Measurements from ENCODE around the gene VSIG4.

DNA sequence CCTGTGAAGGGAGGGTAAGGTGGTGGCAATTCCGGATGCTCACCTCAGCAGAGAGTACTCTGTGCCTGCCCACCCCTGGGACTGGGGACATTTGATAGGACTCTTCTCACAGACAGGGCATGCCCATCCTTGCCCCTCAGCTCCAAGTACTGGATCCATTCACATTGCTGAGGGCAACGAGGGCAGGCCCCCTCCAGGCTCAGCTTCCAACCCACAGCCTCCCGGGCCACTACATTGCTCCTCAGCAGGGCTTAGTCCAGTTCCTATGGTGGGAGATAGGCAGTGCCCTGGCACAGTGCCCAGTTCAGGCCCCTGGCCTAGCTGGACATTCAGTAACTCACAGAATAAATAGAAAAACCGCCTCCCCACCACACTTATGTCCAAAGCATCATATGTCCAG lies 15.1 kb upstream of the VSIG4 start:
- TF ChIP-seq, protein P1, sequence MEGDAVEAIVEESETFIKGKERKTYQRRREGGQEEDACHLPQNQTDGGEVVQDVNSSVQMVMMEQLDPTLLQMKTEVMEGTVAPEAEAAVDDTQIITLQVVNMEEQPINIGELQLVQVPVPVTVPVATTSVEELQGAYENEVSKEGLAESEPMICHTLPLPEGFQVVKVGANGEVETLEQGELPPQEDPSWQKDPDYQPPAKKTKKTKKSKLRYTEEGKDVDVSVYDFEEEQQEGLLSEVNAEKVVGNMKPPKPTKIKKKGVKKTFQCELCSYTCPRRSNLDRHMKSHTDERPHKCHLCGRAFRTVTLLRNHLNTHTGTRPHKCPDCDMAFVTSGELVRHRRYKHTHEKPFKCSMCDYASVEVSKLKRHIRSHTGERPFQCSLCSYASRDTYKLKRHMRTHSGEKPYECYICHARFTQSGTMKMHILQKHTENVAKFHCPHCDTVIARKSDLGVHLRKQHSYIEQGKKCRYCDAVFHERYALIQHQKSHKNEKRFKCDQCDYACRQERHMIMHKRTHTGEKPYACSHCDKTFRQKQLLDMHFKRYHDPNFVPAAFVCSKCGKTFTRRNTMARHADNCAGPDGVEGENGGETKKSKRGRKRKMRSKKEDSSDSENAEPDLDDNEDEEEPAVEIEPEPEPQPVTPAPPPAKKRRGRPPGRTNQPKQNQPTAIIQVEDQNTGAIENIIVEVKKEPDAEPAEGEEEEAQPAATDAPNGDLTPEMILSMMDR (IDR thresholded peaks at IDR 0.05) = no peak
- TF ChIP-seq EP300 (IDR thresholded peaks at IDR 0.05) = no peak

Data from stomach (tissue), 4 donors.